ENCODE data around the gene SLC16A3. TPM values are rescaled to one million over a fixed set of nuclear protein-coding genes. Genes with fewer than 3 reads are reported as not detected.

SLC16A3 gene
- total and polyA plus RNA-seq, 8 donors = 13.0 to 149 (median 19.0) TPM

- ATAC-seq (no peak), DNase-seq (peak in 1 of 4 donors; percentile 82)
- no peak for TF ChIP-seq CTCF (IDR thresholded peaks at IDR 0.05)
- Histone ChIP-seq H3K9me3 (no peaks in the 10 kb centered on the region), H3K27ac (peak overlapping the region in 1 of 2 donors; percentile 55), H3K27me3 (no peaks in the 10 kb centered on the region), H3K4me3 (no peak overlapping the region), H3K4me1 (peaks cover 53 to 100% of the 10 kb centered on the region in 2 donors), H3K36me3 (peaks cover 0 to 71% of the 10 kb centered on the region in 2 donors)
- intact Hi-C loops (cut with DNase I) = loop anchor here in 1 of 2 donors (5.0 to 10.0 kb wide), 2 partner anchors 58 to 85 kb away; no protein-coding TSS in a partner anchor
Measured at GRCh38 chr17:82237083-82237745, 8.4 kb downstream of the SLC16A3 start.

GRCh38 chr17:82237746-82238471 is 9.1 kb downstream of the SLC16A3 start:
- peak in 1 of 4 donors; percentile 79 for DNase-seq
- Histone ChIP-seq H3K4me1 (peaks cover 58 to 100% of the 10 kb centered on the region in 2 donors), H3K27me3 (no peaks in the 10 kb centered on the region), H3K27ac (peak overlapping the region; percentile 28 to 80), H3K4me3 (peak overlapping the region in 1 of 2 donors; percentile 1), H3K9me3 (no peaks in the 10 kb centered on the region), H3K36me3 (peaks cover 0 to 78% of the 10 kb centered on the region in 2 donors)
- ATAC-seq = no peak
- intact Hi-C loops (cut with DNase I) = loop anchor here in 1 of 2 donors (5.0 to 10.0 kb wide), 2 partner anchors 57 to 84 kb away; no protein-coding TSS in a partner anchor
- no peak for TF ChIP-seq CTCF (IDR thresholded peaks at IDR 0.05)

GRCh38 chr17:82238472-82239201 is 9.8 kb downstream of the SLC16A3 start:
- Histone ChIP-seq H3K9me3 (no peaks in the 10 kb centered on the region), H3K27ac (peak overlapping the region; percentile 28 to 80), H3K27me3 (no peaks in the 10 kb centered on the region), H3K4me1 (peaks cover 62 to 100% of the 10 kb centered on the region in 2 donors), H3K36me3 (peaks cover 0 to 85% of the 10 kb centered on the region in 2 donors), H3K4me3 (peak overlapping the region in 1 of 2 donors; percentile 1)
- no peak for TF ChIP-seq CTCF (IDR thresholded peaks at IDR 0.05)
- DNase-seq (peak in 3 of 4 donors; percentile 78 to 94 (median 92)), ATAC-seq (peak; percentile 56)
- intact Hi-C loops (cut with DNase I) = loop anchor here in 1 of 2 donors (5.0 to 10.0 kb wide), 2 partner anchors 56 to 84 kb away; no protein-coding TSS in a partner anchor

GRCh38 chr17:82239401-82239925 is 10.6 kb downstream of the SLC16A3 start:
- peaks cover 0 to 88% of the 10 kb centered on the region in 2 donors for H3K36me3 ChIP-seq
- H3K27ac ChIP-seq = peak overlapping the region; percentile 28 to 80
- no peaks in the 10 kb centered on the region for H3K9me3 ChIP-seq
- peaks cover 62 to 94% of the 10 kb centered on the region in 2 donors for H3K4me1 ChIP-seq
- no peaks in the 10 kb centered on the region for H3K27me3 ChIP-seq
- peak overlapping the region in 1 of 2 donors; percentile 1 for H3K4me3 ChIP-seq
- ATAC-seq = no peak
- TF ChIP-seq CTCF (IDR thresholded peaks at IDR 0.05) = no peak
- DNase-seq = peak in 1 of 4 donors; percentile 75
- intact Hi-C loops (cut with DNase I) = loop anchor here in 1 of 2 donors (5.0 to 10.0 kb wide), 2 partner anchors 55 to 83 kb away; no protein-coding TSS in a partner anchor

Data from left lung (tissue), 10 donors.